Measurements from ENCODE around the gene CEBPA.

CEBPA gene

GRCh38 chr19:33275559-33275932 is 26.8 kb downstream of the CEBPA start:
- Histone ChIP-seq H3K9ac (ENCODE audit: low read depth, low read length) (no peak overlapping the region), H3K79me2 (ENCODE audit: insufficient read depth, low read length) (no peaks in the 10 kb centered on the region), H3K27me3 (ENCODE audit: insufficient read depth, low read length, poor library complexity) (no peaks in the 10 kb centered on the region), H3K4me3 (ENCODE audit: low read depth in 1 of 2, low read length in 2 of 2) (no peak overlapping the region), H2AFZ (ENCODE audit: low read depth, low read length) (no peak overlapping the region), H3K36me3 (ENCODE audit: insufficient read depth, low read length) (no peaks in the 10 kb centered on the region), H3K4me1 (ENCODE audit: insufficient read depth, low read length) (no peaks in the 10 kb centered on the region), H3K4me2 (ENCODE audit: insufficient read depth, low read length) (no peak overlapping the region), H3K9me3 (ENCODE audit: insufficient read depth, low read length, severe bottlenecking) (no peaks in the 10 kb centered on the region), H4K20me1 (ENCODE audit: insufficient read depth, low read length) (no peaks in the 10 kb centered on the region; the same call in 1 of the 2 replicates), H3K27ac (ENCODE audit: low read length) (no peak overlapping the region)
- ATAC-seq (ENCODE audit: insufficient read depth, low read depth): no peak
- no peak for DNase-seq
- TF ChIP-seq EZH2 (IDR thresholded peaks at IDR 0.05; ENCODE audit: borderline replicate concordance, low read depth, low read length, severe bottlenecking) (no peak), CTCF (IDR thresholded peaks at IDR 0.05; ENCODE audit: borderline replicate concordance, extremely low read depth, low read length, poor library complexity, severe bottlenecking) (no peak)

- Histone ChIP-seq H3K27ac (ENCODE audit: low read length) (no peak overlapping the region), H4K20me1 (ENCODE audit: insufficient read depth, low read length) (no peaks in the 10 kb centered on the region; the same call in 1 of the 2 replicates), H3K27me3 (ENCODE audit: insufficient read depth, low read length, poor library complexity) (no peaks in the 10 kb centered on the region), H3K4me1 (ENCODE audit: insufficient read depth, low read length) (no peaks in the 10 kb centered on the region), H3K79me2 (ENCODE audit: insufficient read depth, low read length) (no peaks in the 10 kb centered on the region), H2AFZ (ENCODE audit: low read depth, low read length) (no peak overlapping the region), H3K4me3 (ENCODE audit: low read depth in 1 of 2, low read length in 2 of 2) (no peak overlapping the region), H3K9ac (ENCODE audit: low read depth, low read length) (no peak overlapping the region), H3K9me3 (ENCODE audit: insufficient read depth, low read length, severe bottlenecking) (no peaks in the 10 kb centered on the region), H3K4me2 (ENCODE audit: insufficient read depth, low read length) (no peak overlapping the region), H3K36me3 (ENCODE audit: insufficient read depth, low read length) (no peaks in the 10 kb centered on the region)
- ATAC-seq (ENCODE audit: insufficient read depth, low read depth) (no peak), DNase-seq (no peak)
- TF ChIP-seq EZH2 (IDR thresholded peaks at IDR 0.05; ENCODE audit: borderline replicate concordance, low read depth, low read length, severe bottlenecking) (no peak), CTCF (IDR thresholded peaks at IDR 0.05; ENCODE audit: borderline replicate concordance, extremely low read depth, low read length, poor library complexity, severe bottlenecking) (no peak)
Observed at GRCh38 chr19:33274663-33275558, 27.4 kb downstream of the CEBPA start.

- H3K27me3 ChIP-seq (ENCODE audit: insufficient read depth, low read length, poor library complexity): no peaks in the 10 kb centered on the region
- no peak overlapping the region for H2AFZ ChIP-seq (ENCODE audit: low read depth, low read length)
- H3K79me2 ChIP-seq (ENCODE audit: insufficient read depth, low read length): no peaks in the 10 kb centered on the region
- no peak overlapping the region for H3K4me3 ChIP-seq (ENCODE audit: low read depth in 1 of 2, low read length in 2 of 2)
- H3K27ac ChIP-seq (ENCODE audit: low read length): no peak overlapping the region
- H3K4me2 ChIP-seq (ENCODE audit: insufficient read depth, low read length): no peak overlapping the region
- H3K36me3 ChIP-seq (ENCODE audit: insufficient read depth, low read length): no peaks in the 10 kb centered on the region
- H3K9ac ChIP-seq (ENCODE audit: low read depth, low read length): no peak overlapping the region
- TF ChIP-seq CTCF (IDR thresholded peaks at IDR 0.05; ENCODE audit: borderline replicate concordance, extremely low read depth, low read length, poor library complexity, severe bottlenecking): no peak
- TF ChIP-seq EZH2 (IDR thresholded peaks at IDR 0.05; ENCODE audit: borderline replicate concordance, low read depth, low read length, severe bottlenecking): no peak
- H3K9me3 ChIP-seq (ENCODE audit: insufficient read depth, low read length, severe bottlenecking): no peaks in the 10 kb centered on the region
- no peaks in the 10 kb centered on the region; the same call in 1 of the 2 replicates for H4K20me1 ChIP-seq (ENCODE audit: insufficient read depth, low read length)
- no peaks in the 10 kb centered on the region for H3K4me1 ChIP-seq (ENCODE audit: insufficient read depth, low read length)
- no peak for DNase-seq
- ATAC-seq (ENCODE audit: insufficient read depth, low read depth): no peak; the same call in 2 of the 3 replicates
Observed at GRCh38 chr19:33273881-33274662, 28.3 kb downstream of the CEBPA start.
